Measurements from ENCODE around the gene FAM3C. TPM values are rescaled to one million over a fixed set of nuclear protein-coding genes. Genes with fewer than 3 reads are reported as not detected.

Gene FAM3C
- total and polyA plus RNA-seq, 4 donors: 16.5 to 32.3 (median 22.5) TPM

DNA sequence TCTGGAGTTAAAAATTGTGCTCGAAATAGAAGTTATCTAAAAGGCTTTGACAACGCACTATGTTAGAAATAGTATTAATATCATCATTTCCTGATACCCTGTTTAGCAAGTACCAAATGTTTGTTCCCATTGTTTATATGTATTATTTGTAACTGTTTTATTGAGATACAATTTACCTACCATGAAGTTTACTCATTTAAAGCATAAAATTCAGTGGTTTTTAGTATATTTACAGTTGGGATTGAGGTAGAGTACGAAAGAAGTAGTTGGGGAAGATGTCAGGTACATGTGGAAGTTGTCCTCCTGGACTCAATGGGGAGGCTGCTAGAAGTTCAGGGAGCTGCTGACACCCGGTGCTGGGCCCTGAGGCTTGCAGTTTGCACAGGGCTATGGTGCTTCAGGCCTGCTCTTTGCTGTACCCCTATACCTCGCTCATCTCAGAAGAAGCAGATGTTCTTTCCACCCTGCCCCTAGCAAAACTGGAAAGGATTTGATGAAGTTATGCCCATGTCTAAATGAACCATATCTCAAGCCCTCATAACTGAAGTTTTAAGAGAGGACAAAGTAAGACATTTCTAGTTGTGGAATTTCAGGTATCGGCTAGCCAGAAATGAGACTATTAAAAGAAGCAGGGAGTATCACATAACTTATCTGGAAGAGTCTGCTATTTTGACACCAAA is 92.5 kb downstream of the FAM3C start:
- H3K4me1 ChIP-seq (ENCODE audit: control insufficient read depth in 4 of 4, insufficient read depth in 4 of 4, low read length in 3 of 4): peaks cover 0 to 4% (median 0%) of the 10 kb centered on the region in 4 donors
- H3K27ac ChIP-seq (ENCODE audit: low read depth in 1 of 2, low read length in 2 of 2): no peak overlapping the region
- H3K4me3 ChIP-seq (ENCODE audit: low read depth in 1 of 3, low read length in 3 of 3): no peak overlapping the region
- H3K36me3 ChIP-seq (ENCODE audit: control insufficient read depth in 4 of 4, insufficient read depth in 3 of 4, low read depth in 1 of 4, low read length in 3 of 4): no peaks in the 10 kb centered on the region
- no peaks in the 10 kb centered on the region for H3K9me3 ChIP-seq (ENCODE audit: control insufficient read depth in 4 of 4, low read length in 3 of 4)
- no peaks in the 10 kb centered on the region for H3K27me3 ChIP-seq (ENCODE audit: control insufficient read depth in 4 of 4, insufficient read depth in 4 of 4, low read length in 3 of 4)
- 95% methylated on average over 6 of the region's 6 CpGs for WGBS
- TF ChIP-seq RAD21 (IDR thresholded peaks at IDR 0.05) (peak in 1 of 2 donors; percentile 17), FOXA1 (IDR thresholded peaks at IDR 0.05) (no peak)
- no peak for DNase-seq (ENCODE audit: low spot score)
- no peak overlapping the region for H3K9ac ChIP-seq (ENCODE audit: low read depth in 1 of 2, low read length in 2 of 2)

DNA sequence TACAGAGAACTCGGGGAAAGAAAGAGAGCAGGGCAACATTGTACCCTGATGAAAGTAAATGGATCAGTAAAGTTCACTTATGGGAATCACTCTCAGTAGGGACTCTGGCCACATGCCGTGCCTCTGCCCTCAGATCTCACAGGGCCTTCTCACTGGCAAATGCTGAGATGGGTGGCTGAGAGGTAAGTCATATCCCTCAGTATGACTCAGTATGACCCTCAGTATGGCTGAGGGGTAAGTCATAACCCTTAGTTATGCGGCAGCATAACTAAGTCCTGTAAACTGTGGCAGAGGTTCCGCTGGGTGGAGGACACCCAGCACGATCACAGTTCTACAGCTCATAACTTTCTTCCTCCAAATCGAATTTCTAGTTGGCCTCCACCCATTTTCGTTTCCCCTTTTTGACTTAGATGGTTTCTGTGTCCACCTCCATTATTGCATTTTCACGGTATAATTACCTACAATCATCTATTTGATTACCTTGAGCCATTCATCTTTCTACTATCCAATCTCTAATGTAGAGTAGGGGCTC is 93.8 kb downstream of the FAM3C start:
- H3K27ac ChIP-seq (ENCODE audit: low read depth in 1 of 2, low read length in 2 of 2): no peak overlapping the region
- 89% methylated on average over 8 of the region's 8 CpGs for WGBS
- no peak overlapping the region for H3K9ac ChIP-seq (ENCODE audit: low read depth in 1 of 2, low read length in 2 of 2)
- H3K27me3 ChIP-seq (ENCODE audit: control insufficient read depth in 4 of 4, insufficient read depth in 4 of 4, low read length in 3 of 4): no peaks in the 10 kb centered on the region
- peaks cover 0 to 4% (median under 1%) of the 10 kb centered on the region in 4 donors for H3K4me1 ChIP-seq (ENCODE audit: control insufficient read depth in 4 of 4, insufficient read depth in 4 of 4, low read length in 3 of 4)
- no peaks in the 10 kb centered on the region for H3K9me3 ChIP-seq (ENCODE audit: control insufficient read depth in 4 of 4, low read length in 3 of 4)
- TF ChIP-seq JUND (IDR thresholded peaks at IDR 0.05): no peak
- TF ChIP-seq GABPA (IDR thresholded peaks at IDR 0.05 in 1 of 2, conservative IDR thresholded peaks at IDR 0.05 in 1 of 2): no peak
- TF ChIP-seq, protein P1, sequence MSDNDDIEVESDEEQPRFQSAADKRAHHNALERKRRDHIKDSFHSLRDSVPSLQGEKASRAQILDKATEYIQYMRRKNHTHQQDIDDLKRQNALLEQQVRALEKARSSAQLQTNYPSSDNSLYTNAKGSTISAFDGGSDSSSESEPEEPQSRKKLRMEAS (IDR thresholded peaks at IDR 0.05): no peak
- TF ChIP-seq NR2F2 (IDR thresholded peaks at IDR 0.05): no peak
- no peak for TF ChIP-seq YY1 (IDR thresholded peaks at IDR 0.05)
- TF ChIP-seq HNF4G (IDR thresholded peaks at IDR 0.05): no peak
- TF ChIP-seq, protein P2, sequence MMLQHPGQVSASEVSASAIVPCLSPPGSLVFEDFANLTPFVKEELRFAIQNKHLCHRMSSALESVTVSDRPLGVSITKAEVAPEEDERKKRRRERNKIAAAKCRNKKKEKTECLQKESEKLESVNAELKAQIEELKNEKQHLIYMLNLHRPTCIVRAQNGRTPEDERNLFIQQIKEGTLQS (IDR thresholded peaks at IDR 0.05): no peak
- TF ChIP-seq, protein P3, sequence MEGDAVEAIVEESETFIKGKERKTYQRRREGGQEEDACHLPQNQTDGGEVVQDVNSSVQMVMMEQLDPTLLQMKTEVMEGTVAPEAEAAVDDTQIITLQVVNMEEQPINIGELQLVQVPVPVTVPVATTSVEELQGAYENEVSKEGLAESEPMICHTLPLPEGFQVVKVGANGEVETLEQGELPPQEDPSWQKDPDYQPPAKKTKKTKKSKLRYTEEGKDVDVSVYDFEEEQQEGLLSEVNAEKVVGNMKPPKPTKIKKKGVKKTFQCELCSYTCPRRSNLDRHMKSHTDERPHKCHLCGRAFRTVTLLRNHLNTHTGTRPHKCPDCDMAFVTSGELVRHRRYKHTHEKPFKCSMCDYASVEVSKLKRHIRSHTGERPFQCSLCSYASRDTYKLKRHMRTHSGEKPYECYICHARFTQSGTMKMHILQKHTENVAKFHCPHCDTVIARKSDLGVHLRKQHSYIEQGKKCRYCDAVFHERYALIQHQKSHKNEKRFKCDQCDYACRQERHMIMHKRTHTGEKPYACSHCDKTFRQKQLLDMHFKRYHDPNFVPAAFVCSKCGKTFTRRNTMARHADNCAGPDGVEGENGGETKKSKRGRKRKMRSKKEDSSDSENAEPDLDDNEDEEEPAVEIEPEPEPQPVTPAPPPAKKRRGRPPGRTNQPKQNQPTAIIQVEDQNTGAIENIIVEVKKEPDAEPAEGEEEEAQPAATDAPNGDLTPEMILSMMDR (IDR thresholded peaks at IDR 0.05; ENCODE audit: low read depth, low read length, missing input control): no peak
- no peak for TF ChIP-seq RAD21 (IDR thresholded peaks at IDR 0.05)
- TF ChIP-seq SP1 (IDR thresholded peaks at IDR 0.05): no peak
- TF ChIP-seq EGR1 (IDR thresholded peaks at IDR 0.05; ENCODE audit: low read depth in 2 of 2): no peak
- TF ChIP-seq HNF4A (conservative IDR thresholded peaks at IDR 0.05): no peak
- no peak for TF ChIP-seq FOXA1 (IDR thresholded peaks at IDR 0.05)
- TF ChIP-seq, protein P4, sequence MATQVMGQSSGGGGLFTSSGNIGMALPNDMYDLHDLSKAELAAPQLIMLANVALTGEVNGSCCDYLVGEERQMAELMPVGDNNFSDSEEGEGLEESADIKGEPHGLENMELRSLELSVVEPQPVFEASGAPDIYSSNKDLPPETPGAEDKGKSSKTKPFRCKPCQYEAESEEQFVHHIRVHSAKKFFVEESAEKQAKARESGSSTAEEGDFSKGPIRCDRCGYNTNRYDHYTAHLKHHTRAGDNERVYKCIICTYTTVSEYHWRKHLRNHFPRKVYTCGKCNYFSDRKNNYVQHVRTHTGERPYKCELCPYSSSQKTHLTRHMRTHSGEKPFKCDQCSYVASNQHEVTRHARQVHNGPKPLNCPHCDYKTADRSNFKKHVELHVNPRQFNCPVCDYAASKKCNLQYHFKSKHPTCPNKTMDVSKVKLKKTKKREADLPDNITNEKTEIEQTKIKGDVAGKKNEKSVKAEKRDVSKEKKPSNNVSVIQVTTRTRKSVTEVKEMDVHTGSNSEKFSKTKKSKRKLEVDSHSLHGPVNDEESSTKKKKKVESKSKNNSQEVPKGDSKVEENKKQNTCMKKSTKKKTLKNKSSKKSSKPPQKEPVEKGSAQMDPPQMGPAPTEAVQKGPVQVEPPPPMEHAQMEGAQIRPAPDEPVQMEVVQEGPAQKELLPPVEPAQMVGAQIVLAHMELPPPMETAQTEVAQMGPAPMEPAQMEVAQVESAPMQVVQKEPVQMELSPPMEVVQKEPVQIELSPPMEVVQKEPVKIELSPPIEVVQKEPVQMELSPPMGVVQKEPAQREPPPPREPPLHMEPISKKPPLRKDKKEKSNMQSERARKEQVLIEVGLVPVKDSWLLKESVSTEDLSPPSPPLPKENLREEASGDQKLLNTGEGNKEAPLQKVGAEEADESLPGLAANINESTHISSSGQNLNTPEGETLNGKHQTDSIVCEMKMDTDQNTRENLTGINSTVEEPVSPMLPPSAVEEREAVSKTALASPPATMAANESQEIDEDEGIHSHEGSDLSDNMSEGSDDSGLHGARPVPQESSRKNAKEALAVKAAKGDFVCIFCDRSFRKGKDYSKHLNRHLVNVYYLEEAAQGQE (IDR thresholded peaks at IDR 0.05): no peak
- no peaks in the 10 kb centered on the region for H3K36me3 ChIP-seq (ENCODE audit: control insufficient read depth in 4 of 4, insufficient read depth in 3 of 4, low read depth in 1 of 4, low read length in 3 of 4)
- no peak for DNase-seq (ENCODE audit: low spot score)
- no peak overlapping the region for H3K4me3 ChIP-seq (ENCODE audit: low read depth in 1 of 3, low read length in 3 of 3)
